C4-2B (cell line): ENCODE data around the gene KCNA1.

Experiments used
- ZFX ChIP-seq: fragments of 450-650 bp; IDR thresholded peaks from 2 replicates; pipeline ENCODE4 v1.6.1; 2017
- TF ChIP-seq, protein P1 (sequence below): fragments of 450-650 bp; conservative IDR thresholded peaks from 2 replicates; pipeline ENCODE4 v1.5.1; 2017; ENCODE audit warnings: mild to moderate bottlenecking

DNA sequence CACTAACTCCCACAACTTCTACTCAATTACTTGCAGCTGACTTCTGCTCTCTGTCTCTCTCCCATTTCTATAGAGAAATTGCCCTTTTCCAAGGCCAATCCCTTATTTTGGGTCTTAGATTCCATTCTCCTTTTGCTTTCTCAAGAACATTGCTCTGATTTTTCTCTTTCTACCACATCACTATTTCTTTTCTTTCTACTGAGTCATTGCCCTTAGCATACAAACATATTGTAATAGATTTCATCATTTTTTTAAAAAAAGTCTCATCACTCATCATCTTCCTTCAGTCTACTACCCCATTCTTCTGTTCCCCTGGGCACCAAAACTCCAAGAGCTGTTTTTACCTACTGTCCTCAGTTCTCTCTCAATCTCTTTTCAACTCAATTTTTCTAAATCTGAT lies 4.4 kb upstream of the KCNA1 start:
- TF ChIP-seq, protein P1, sequence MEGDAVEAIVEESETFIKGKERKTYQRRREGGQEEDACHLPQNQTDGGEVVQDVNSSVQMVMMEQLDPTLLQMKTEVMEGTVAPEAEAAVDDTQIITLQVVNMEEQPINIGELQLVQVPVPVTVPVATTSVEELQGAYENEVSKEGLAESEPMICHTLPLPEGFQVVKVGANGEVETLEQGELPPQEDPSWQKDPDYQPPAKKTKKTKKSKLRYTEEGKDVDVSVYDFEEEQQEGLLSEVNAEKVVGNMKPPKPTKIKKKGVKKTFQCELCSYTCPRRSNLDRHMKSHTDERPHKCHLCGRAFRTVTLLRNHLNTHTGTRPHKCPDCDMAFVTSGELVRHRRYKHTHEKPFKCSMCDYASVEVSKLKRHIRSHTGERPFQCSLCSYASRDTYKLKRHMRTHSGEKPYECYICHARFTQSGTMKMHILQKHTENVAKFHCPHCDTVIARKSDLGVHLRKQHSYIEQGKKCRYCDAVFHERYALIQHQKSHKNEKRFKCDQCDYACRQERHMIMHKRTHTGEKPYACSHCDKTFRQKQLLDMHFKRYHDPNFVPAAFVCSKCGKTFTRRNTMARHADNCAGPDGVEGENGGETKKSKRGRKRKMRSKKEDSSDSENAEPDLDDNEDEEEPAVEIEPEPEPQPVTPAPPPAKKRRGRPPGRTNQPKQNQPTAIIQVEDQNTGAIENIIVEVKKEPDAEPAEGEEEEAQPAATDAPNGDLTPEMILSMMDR: no peak
- no peak for TF ChIP-seq ZFX
